CD14-positive monocyte (primary cell): ENCODE measurements around the gene OSBPL1A. TPM values are rescaled to one million over a fixed set of nuclear protein-coding genes. Genes with fewer than 3 reads are reported as not detected.

Experiments
- DNase-seq, 3 donors: peaks; one replicate each; pipeline ENCODE4 v3.0.0-alpha.2; 2011 to 2022
- H2AFZ ChIP-seq: 2 replicates; pipeline ENCODE4 v1.6.0; 2012; ENCODE audit warnings: mild to moderate bottlenecking, low read depth, low read length, inconsistent platforms; ENCODE audit not compliant: insufficient read depth, poor library complexity, severe bottlenecking
- H3K27ac ChIP-seq, 2 donors: 1 replicate in 1 of 2; 2 replicates in 1 of 2; pipeline ENCODE4 v1.5.1; 2012 to 2013; ENCODE audit warnings: low read length in 2 of 2, control low read depth in 1 of 2, inconsistent platforms in 1 of 2, low read depth in 1 of 2, mild to moderate bottlenecking in 1 of 2
- H3K27me3 ChIP-seq, 2 donors: one replicate each; pipeline versions ENCODE4 v1.6.0 to v1.6.1; 2011 to 2013; ENCODE audit warnings: low read length in 2 of 2; ENCODE audit not compliant: control insufficient read depth in 2 of 2, insufficient read depth in 2 of 2
- H3K36me3 ChIP-seq, 2 donors: replicated peaks in 1 of 2; 1 replicate in 1 of 2; 2 replicates in 1 of 2; pipeline versions ENCODE4 v1.5.1 to v1.6.1; 2012 to 2013; ENCODE audit warnings: low read length in 2 of 2, control low read depth in 1 of 2, inconsistent platforms in 1 of 2, mild to moderate bottlenecking in 1 of 2; ENCODE audit not compliant: insufficient read depth in 2 of 2, control insufficient read depth in 1 of 2
- H3K4me1 ChIP-seq, 2 donors: 1 replicate in 1 of 2; 2 replicates in 1 of 2; pipeline versions ENCODE4 v1.5.1 to v1.6.1; 2012 to 2013; ENCODE audit warnings: low read length in 2 of 2, control low read depth in 1 of 2, inconsistent platforms in 1 of 2, mild to moderate bottlenecking in 1 of 2, moderate library complexity in 1 of 2; ENCODE audit not compliant: insufficient read depth in 2 of 2, control insufficient read depth in 1 of 2
- H3K4me2 ChIP-seq: replicated peaks from 2 replicates; pipeline ENCODE3; 2012; ENCODE audit warnings: low read length, moderate library complexity, mild to moderate bottlenecking; ENCODE audit not compliant: poor library complexity, severe bottlenecking; ENCODE audit errors: extremely low read depth
- H3K4me3 ChIP-seq, 3 experiments: fragments of 200-600 bp in 1 of 3; sonication (generic) in 1 of 3; replicated peaks in 1 of 3; 1 replicate in 2 of 3; 2 replicates in 1 of 3; pipeline ENCODE4 v1.5.1; 2011 to 2013; ENCODE audit warnings: low read length in 3 of 3, mild to moderate bottlenecking in 3 of 3, control low read depth in 2 of 3, low read depth in 2 of 3, inconsistent platforms in 1 of 3, moderate library complexity in 1 of 3
- H3K79me2 ChIP-seq: 2 replicates; pipeline ENCODE4 v1.6.0; 2012; ENCODE audit warnings: mild to moderate bottlenecking, control low read depth, inconsistent platforms, low read length, moderate library complexity; ENCODE audit not compliant: insufficient read depth
- H3K9ac ChIP-seq: 2 replicates; pipeline ENCODE4 v1.6.0; 2017; ENCODE audit warnings: low read length, mild to moderate bottlenecking; ENCODE audit not compliant: insufficient read depth, poor library complexity, severe bottlenecking
- H3K9me3 ChIP-seq, 2 donors: replicated peaks in 1 of 2; 1 replicate in 1 of 2; 2 replicates in 1 of 2; pipeline versions ENCODE4 v1.5.1 to v1.6.1; 2012 to 2013; ENCODE audit warnings: low read length in 2 of 2, control low read depth in 1 of 2; ENCODE audit not compliant: control insufficient read depth in 1 of 2, insufficient read depth in 1 of 2
- H4K20me1 ChIP-seq: 2 replicates; pipeline ENCODE4 v1.6.0; 2012; ENCODE audit warnings: mild to moderate bottlenecking, low read length, control low read depth, moderate library complexity; ENCODE audit not compliant: insufficient read depth
- H3K27ac Mint-ChIP-seq, 7 donors: one replicate each; pipeline ENCODE4 v1.8.0; 2020; ENCODE audit warnings: mild to moderate bottlenecking in 7 of 7, mixed read lengths in 7 of 7, moderate library complexity in 6 of 7, inconsistent platforms in 2 of 7
- H3K27me3 Mint-ChIP-seq, 3 donors: one replicate each; pipeline ENCODE4 v1.8.0; 2021 to 2022; ENCODE audit warnings: low read depth in 3 of 3, mild to moderate bottlenecking in 3 of 3, mixed read lengths in 3 of 3, moderate library complexity in 3 of 3, inconsistent platforms in 1 of 3
- H3K36me3 Mint-ChIP-seq, 2 donors: one replicate each; pipeline ENCODE4 v1.8.0; 2020; ENCODE audit warnings: mixed read lengths in 2 of 2, inconsistent platforms in 1 of 2, mild to moderate bottlenecking in 1 of 2
- H3K4me1 Mint-ChIP-seq: one replicate; pipeline ENCODE4 v1.8.0; 2020; ENCODE audit warnings: mild to moderate bottlenecking, mixed read lengths
- H3K4me3 Mint-ChIP-seq, 2 donors: one replicate each; pipeline ENCODE4 v1.8.0; 2020; ENCODE audit warnings: mild to moderate bottlenecking in 2 of 2, mixed read lengths in 2 of 2, moderate library complexity in 1 of 2
- H3K9me3 Mint-ChIP-seq, 7 donors: one replicate each; pipeline ENCODE4 v1.8.0; 2020 to 2022; ENCODE audit warnings: mixed read lengths in 7 of 7, mild to moderate bottlenecking in 6 of 7, moderate library complexity in 6 of 7, inconsistent platforms in 2 of 7
- WGBS: methylation state at CpG from one replicate; pipeline ENCODE4 v1.1.5; 2013; ENCODE audit warnings: missing lambda C conversion rate; ENCODE audit not compliant: insufficient coverage; 5-methylcytosine and 5-hydroxymethylcytosine counted together
- intact Hi-C, 2 donors: fragments of 100-400 bp; cut with micrococcal nuclease; formaldehyde crosslinking; loops; one replicate each; pipeline versions ENCODE4 v1.15.0 to v1.15.1; 2023
- polyA plus RNA-seq, 3 donors: library from polyadenylated mRNA; depleted of rRNA in 1 of 3; unstranded in 2 of 3; stranded (reverse) in 1 of 3; fragments of 300-500 nt in 2 of 3; fragments of >200 nt in 1 of 3; fragmentation: Illumina TruSeq in 2 of 3; gene quantifications; 1 replicate in 2 of 3; 2 replicates in 1 of 3; pipeline ENCODE4 v1.2.3, GENCODE V29; 2012 to 2021
- TF ChIP-seq, protein P1 (sequence below): fragments of 200-600 bp; IDR thresholded peaks from one replicate; pipeline ENCODE4 v1.8.0; 2022; ENCODE audit warnings: antibody characterized with exemption, mild to moderate bottlenecking

OSBPL1A gene
- polyA plus RNA-seq, 3 donors, result 6.3 to 9.1 (median 7.1) TPM

DNA sequence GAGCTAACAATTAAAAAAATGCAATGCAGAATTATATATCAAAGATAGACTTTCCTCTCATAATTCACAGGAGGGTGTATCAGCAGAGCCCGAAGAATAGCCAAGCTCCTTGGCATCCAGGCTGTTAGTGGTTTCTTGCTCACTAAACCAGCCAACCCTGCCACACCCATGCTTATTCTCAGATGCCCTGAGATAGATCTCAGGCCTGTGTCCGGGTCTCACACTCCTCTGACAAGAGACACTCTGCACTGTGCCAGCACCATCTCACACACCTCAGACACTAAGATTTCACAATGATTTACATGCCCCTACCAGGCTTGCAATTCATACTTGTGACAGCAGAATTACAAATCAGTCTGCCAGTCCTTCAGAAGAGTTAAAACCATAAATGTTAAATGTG lies 64.5 kb downstream of the OSBPL1A start:
- Histone ChIP-seq H3K4me1 (no peaks in the 10 kb centered on the region), H3K79me2 (no peaks in the 10 kb centered on the region), H3K9ac (no peak overlapping the region), H3K27me3 (no peaks in the 10 kb centered on the region), H3K27ac (no peak overlapping the region), H4K20me1 (no peaks in the 10 kb centered on the region), H2AFZ (no peak overlapping the region), H3K4me3 (no peak overlapping the region), H3K9me3 (no peaks in the 10 kb centered on the region), H3K4me2 (no peak overlapping the region), H3K36me3 (peaks cover 30 to 61% of the 10 kb centered on the region in 2 donors)
- WGBS, result 100% methylated on average over 2 of the region's 2 CpGs
- Mint-ChIP-seq H3K4me3 (no peak overlapping the region), H3K4me1 (no peaks in the 10 kb centered on the region), H3K27me3 (no peaks in the 10 kb centered on the region), H3K36me3 (peaks cover 46 to 64% of the 10 kb centered on the region in 2 donors), H3K9me3 (peaks cover 0 to 9% (median 3%) of the 10 kb centered on the region in 7 donors), H3K27ac (peak overlapping the region in 1 of 7 donors; percentile 41)
- TF ChIP-seq, protein P1, sequence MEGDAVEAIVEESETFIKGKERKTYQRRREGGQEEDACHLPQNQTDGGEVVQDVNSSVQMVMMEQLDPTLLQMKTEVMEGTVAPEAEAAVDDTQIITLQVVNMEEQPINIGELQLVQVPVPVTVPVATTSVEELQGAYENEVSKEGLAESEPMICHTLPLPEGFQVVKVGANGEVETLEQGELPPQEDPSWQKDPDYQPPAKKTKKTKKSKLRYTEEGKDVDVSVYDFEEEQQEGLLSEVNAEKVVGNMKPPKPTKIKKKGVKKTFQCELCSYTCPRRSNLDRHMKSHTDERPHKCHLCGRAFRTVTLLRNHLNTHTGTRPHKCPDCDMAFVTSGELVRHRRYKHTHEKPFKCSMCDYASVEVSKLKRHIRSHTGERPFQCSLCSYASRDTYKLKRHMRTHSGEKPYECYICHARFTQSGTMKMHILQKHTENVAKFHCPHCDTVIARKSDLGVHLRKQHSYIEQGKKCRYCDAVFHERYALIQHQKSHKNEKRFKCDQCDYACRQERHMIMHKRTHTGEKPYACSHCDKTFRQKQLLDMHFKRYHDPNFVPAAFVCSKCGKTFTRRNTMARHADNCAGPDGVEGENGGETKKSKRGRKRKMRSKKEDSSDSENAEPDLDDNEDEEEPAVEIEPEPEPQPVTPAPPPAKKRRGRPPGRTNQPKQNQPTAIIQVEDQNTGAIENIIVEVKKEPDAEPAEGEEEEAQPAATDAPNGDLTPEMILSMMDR, result no peak
- intact Hi-C loops, result no loop called here
- DNase-seq, result no peak

DNA sequence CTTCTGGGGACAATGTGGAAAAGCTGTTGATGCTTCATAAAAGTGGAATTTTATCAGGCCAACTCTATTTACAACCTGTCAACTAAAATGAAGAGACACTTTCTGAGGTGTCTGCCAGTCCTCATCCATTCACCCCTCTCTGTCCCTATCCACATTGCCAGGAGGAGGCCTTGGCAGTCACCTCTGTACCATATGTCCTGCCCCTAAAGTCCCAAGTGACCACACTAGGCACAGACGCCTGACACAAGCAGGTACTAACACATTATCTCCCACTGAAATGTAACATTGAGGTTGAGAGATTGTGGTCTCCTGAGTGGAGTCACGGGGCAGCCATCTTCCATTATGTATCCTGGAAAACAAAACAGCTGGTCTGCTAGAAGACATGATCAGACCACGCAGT lies 71.4 kb downstream of the OSBPL1A start:
- peaks cover 27 to 45% of the 10 kb centered on the region in 2 donors for H3K36me3 Mint-ChIP-seq
- Histone ChIP-seq H4K20me1 (no peaks in the 10 kb centered on the region), H3K27ac (no peak overlapping the region), H3K79me2 (no peaks in the 10 kb centered on the region), H3K36me3 (peaks cover 4 to 23% of the 10 kb centered on the region in 2 donors), H3K9me3 (no peaks in the 10 kb centered on the region), H2AFZ (no peak overlapping the region), H3K27me3 (no peaks in the 10 kb centered on the region), H3K9ac (no peak overlapping the region), H3K4me2 (no peak overlapping the region), H3K4me3 (no peak overlapping the region), H3K4me1 (no peaks in the 10 kb centered on the region)
- H3K27me3 Mint-ChIP-seq, result no peaks in the 10 kb centered on the region
- intact Hi-C loops, result no loop called here
- DNase-seq, result no peak
- WGBS, result 100% methylated on average over 2 of the region's 3 CpGs
- H3K4me1 Mint-ChIP-seq, result no peaks in the 10 kb centered on the region
- TF ChIP-seq, protein P1, result no peak
- no peak overlapping the region for H3K4me3 Mint-ChIP-seq
- H3K27ac Mint-ChIP-seq, result no peak overlapping the region
- no peaks in the 10 kb centered on the region for H3K9me3 Mint-ChIP-seq
